Stimulated activated CD8-positive, alpha-beta memory T cell treated with anti-CD3 and anti-CD28 coated beads, Interleukin-2, amount 100 ng/mL, for 1 hour (primary cell): ENCODE results near the gene IL17D.
A peak's percentile ranks its signal among the peaks of the same experiment; 100 is the strongest.

ENCODE experiments used
- DNase-seq, 2 donors: peaks; one replicate each; pipeline ENCODE4 v3.0.0-alpha.2; 2020; ENCODE audit warnings: low read depth in 2 of 2

IL17D gene

GRCh38 chr13:20691616-20692015 is 11.9 kb upstream of the IL17D start:
- no peak for DNase-seq

GRCh38 chr13:20696073-20696472 is 7.4 kb upstream of the IL17D start:
- DNase-seq = no peak

DNA sequence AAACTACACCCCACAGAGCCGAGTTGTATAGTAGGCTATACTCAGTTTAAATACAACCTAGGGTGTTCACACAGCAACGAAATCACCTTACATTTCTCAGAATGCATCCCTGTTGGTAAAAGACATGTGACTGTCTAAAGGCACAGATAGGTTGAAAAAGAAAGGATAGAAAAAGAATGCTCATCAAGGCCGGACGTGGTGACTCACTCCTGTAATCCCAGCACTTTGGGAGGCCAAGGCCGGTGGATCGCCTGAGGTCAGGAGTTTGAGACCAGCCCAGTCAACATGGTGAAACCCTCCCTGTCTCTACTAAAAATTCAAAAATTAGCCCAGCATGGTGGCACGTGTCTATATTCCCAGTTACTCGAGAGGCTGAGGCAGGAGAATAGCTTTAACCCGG is 3.8 kb upstream of the IL17D start:
- DNase-seq = no peak

DNA sequence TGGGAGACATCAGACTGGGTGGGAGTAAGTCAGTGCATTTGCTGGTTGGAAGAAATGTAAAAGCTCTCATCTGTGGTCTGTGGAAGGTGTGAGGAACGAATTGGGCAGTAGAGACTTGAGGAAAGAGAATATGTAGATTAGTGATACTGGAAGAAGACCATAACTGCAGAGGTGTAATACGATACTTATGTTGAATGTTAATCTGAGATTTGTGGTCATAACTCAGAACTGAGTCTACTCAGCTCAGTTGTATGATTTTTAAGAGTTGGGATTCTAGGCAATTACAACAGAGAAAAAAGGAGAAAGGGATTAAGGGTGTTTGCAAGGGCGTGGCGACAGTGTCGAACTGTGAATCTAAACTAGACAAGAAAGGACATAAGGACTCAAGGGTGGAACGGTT is 3.2 kb upstream of the IL17D start:
- no peak for DNase-seq

GRCh38 chr13:20701461-20701860 is 2.0 kb upstream of the IL17D start:
- no peak for DNase-seq

DNA sequence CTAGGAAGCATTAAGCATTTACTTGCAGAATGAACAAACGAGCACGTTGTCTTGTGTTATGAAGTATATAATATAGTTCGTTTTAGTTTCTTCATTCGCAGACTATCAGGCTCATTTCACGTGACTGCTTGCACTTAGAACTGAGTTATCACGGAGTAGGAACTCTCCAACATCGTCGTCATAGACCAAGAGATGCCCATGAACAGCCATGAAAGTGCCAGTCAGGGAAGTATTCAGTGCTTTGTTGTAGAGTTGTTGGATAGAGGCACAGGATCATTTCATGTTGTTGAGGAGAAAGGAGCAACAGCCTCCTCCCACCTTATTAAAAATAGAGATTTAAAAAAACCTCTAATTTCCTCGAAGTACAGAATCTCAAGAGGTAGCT is 977 bp upstream of the IL17D start:
- DNase-seq = no peak

DNA sequence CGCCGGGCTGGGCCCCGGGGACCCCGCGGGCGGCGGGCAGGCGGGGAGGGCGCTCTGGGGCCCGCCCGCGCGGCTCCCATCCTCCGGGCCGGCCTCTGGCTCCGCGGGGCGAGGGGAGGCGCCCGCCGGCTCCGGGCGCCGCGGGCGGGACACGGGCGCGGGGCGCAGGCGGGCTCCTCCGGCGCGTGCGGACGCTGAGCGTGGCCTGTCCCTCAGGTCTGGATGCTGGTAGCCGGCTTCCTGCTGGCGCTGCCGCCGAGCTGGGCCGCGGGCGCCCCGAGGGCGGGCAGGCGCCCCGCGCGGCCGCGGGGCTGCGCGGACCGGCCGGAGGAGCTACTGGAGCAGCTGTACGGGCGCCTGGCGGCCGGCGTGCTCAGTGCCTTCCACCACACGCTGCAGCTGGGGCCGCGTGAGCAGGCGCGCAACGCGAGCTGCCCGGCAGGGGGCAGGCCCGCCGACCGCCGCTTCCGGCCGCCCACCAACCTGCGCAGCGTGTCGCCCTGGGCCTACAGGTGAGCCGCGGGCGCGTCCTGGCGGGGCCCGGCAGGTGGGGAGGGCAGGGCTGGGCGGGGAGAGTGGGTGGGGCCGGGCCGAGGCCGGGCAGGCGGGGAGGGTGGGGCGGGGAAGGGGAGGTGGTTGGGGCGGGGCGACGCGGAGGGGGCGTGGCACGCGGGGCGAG is 420 bp downstream of the IL17D start:
- peak; percentile 41 to 55 for DNase-seq

- no peak for DNase-seq
These were observed 1.1 kb downstream of the IL17D start for GRCh38 chr13:20704459-20705069.

DNA sequence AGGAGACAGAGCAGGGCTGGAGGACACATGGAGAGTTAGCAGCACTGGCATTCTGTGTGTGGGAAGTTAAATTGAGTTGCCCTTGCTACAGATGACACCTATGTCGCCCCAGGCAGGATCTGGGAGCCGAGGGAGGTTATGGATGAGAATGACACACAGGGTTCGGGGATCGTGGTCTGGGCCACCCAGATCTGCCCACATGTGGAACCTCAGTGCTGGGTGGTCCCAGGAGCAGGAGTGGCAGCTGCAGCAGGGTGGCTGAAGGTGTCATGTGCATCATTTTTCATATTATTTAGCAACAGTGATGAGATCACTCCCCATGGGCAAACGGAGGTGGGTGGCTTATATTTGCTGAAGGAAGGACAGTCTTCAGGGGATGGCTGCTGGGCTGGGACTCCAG is 3.2 kb downstream of the IL17D start:
- no peak for DNase-seq

DNA sequence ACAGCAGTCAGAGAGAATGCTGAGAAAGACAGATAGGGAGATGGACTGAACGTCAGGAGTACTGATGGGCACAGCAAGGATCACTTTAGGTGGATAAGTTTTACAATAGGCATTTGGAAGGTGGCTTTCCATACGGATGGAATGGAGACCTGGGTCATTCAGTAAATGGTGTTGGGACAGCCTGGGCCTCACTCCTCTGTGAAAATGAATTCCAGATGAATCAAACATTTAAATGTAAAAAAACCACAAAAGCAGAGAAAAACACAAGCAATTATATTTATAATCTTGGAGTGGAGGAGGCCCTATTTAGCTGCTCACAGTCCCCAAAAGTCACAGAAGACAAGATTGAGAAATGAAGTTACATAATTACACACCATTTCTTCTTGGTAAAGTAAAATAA is 4.7 kb downstream of the IL17D start:
- no peak for DNase-seq

DNA sequence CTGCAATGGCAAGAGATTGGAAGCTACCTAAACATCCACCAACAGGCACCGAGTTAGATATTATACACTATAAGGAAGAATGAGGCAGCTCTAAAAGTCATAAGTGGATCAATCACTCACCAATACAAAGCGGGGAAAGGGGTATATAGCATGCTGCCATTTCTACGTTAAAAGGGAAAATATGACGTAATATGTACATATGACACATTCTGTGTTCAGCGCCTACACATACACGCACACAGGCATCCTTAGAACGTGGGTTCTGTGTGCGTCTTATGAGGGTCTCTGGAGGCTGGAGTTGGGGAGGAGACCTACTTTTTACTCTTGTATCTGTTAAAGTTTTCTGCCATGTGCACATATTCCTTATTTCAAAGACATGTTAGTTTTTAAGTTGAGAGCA is 5.9 kb downstream of the IL17D start:
- no peak for DNase-seq

DNA sequence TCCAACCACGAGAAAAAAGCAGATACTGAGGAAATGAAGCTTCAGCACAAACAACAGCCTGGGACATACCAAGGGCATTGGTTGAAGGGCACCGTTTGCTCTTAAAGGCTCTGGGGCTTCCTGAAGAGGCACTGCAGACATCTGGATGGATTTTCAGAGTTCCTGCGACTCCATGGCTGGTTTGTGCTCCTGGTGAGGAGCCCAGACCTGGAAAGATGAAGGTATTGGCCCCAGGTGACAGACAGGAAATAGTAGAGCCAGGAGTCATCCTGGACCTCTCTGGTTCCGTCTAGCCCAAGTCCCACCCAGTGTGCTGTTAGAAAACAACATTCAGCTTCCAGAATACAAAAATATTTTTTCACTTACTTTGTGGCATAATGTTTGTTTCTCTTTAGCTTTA is 6.3 kb downstream of the IL17D start:
- DNase-seq = no peak

GRCh38 chr13:20711301-20712044 is 8.0 kb downstream of the IL17D start:
- DNase-seq = no peak

GRCh38 chr13:20713014-20713376 is 9.5 kb downstream of the IL17D start:
- no peak for DNase-seq

DNA sequence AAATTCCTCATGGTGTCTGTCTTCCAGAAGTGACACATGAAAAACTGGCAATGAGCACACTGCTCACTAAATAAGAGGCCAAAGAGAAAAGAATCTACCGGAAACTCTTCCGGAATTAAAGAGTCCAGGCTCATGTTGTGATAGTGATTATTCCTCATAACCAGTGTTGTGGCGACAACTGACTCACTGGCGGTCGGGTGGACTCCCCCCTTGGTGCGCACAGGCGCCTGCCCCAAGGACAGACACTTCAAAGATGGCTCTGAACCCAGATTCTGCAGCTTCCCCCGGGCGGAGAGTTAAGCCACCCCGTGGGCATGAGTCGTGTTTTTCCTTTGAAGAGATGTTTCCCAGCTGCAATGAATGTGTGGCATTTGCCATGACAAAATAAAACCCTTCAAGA is 10.3 kb downstream of the IL17D start:
- no peak for DNase-seq

- no peak for DNase-seq
These were observed 10.7 kb downstream of the IL17D start for GRCh38 chr13:20714161-20714560.

DNA sequence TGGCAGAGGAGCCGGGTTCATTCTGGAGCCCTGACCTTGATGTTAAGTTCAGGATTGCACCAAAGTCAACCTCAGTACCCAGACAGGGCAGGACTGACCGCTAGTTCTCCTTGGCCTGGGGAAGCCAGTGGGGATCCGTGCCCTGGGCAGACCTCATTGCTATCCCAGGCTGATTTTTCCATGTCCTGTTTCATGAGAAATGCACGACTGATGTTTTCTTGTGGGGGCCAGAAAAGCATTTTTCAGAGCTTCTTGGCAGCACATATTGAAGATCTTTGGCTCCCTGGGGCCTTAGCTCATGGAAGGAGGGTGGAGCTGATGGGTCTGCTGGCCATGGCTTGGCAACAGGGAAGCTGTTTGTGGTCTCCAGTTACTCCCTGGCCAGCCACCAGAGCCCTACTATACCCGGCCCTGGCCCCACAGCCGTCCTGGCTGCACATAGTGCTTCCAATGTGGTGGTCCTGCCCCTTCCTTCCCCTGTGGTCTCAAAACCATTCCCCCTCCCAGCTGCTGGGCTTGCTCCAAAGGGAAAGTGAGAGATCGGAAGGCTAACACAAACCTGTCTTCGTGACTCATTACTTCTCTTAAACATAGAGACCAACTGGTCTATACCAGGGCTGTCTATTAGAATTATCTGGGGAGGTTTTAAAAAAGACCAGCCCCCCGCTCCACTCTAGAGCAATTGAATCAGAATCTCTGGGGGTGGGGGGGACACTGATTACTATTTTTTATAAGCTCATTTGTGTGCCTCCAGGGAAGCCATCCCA is 11.2 kb downstream of the IL17D start:
- no peak for DNase-seq

- DNase-seq = no peak
These were observed 11.8 kb downstream of the IL17D start for GRCh38 chr13:20715330-20715712.

DNA sequence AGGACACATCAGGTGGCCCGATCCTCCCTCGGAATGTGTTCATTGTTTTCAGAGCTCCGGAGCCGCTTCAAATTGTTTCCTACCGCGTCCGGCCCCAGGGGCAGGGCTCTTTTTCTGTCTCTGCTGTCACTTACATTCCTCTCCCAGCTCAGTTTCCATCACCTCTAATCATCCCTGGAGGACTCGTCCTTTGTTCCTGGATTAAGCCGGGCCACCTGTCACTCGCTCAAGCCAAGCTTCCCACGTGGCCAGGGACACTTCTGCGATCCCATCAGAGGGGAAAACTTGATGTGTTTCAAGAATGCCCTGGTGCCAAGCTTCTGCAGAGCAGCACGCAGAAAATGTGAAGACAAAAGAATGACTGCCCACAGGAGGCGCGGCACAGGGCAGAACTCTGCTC is 13.5 kb downstream of the IL17D start:
- DNase-seq = no peak

GRCh38 chr13:20717581-20718542 is 14.4 kb downstream of the IL17D start:
- DNase-seq = no peak

GRCh38 chr13:20718958-20719566 is 15.6 kb downstream of the IL17D start:
- no peak for DNase-seq
